Measurements from ENCODE around the gene C20orf204. TPM values are rescaled to one million over a fixed set of nuclear protein-coding genes. Genes with fewer than 3 reads are reported as not detected.

The C20orf204 gene
- total RNA-seq, 3 donors from 2014 or later, result 1.0 to 1.8 (median 1.7) TPM

GRCh38 chr20:64077094-64077493 lies 41.1 kb downstream of the C20orf204 start:
- DNase-seq, result peak in 1 of 3 donors; percentile 82
- intact Hi-C loops (cut with DNase I, micrococcal nuclease), result no loop called here
- peaks cover 12% of the 10 kb centered on the region for H3K4me1 ChIP-seq (ENCODE audit: low read depth)

DNA sequence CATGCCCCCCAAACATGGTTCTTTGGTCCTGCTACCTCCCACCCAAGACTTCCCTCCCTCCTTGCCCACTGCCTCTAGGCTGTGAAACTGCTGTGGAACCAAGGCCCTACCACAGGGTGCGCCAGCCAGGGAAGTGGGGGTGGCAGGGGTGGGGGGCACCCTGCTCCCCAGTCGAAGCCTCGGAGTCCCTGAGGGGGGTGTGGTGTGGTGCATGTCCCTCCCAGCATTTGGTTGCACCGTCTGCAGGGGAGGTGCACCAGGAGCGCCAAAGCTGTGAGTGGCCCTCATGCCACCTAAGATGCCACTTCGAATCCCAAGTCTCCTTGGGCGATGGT lies 41.5 kb downstream of the C20orf204 start:
- Histone ChIP-seq H3K9me3 (no peaks in the 10 kb centered on the region), H3K4me1 (ENCODE audit: low read depth) (peaks cover 12% of the 10 kb centered on the region), H3K4me3 (no peak overlapping the region), H3K36me3 (ENCODE audit: low read depth) (no peaks in the 10 kb centered on the region)
- no peak for ATAC-seq
- no peak for DNase-seq
- intact Hi-C loops (cut with DNase I, micrococcal nuclease), result no loop called here
- TF ChIP-seq CTCF (IDR thresholded peaks at IDR 0.05), result no peak

More at GRCh38 chr20:64077094-64077493, 41.1 kb downstream of the C20orf204 start:
- no peak for TF ChIP-seq CTCF (IDR thresholded peaks at IDR 0.05)
- peak; percentile 33 for ATAC-seq
- no peaks in the 10 kb centered on the region for H3K36me3 ChIP-seq (ENCODE audit: low read depth)
- no peak overlapping the region for H3K4me3 ChIP-seq
- H3K9me3 ChIP-seq, result no peaks in the 10 kb centered on the region

- Histone ChIP-seq H3K4me3 (no peak overlapping the region), H3K9me3 (no peaks in the 10 kb centered on the region), H3K4me1 (ENCODE audit: low read depth) (peaks cover 12% of the 10 kb centered on the region), H3K36me3 (ENCODE audit: low read depth) (no peaks in the 10 kb centered on the region)
- no peak for TF ChIP-seq CTCF (IDR thresholded peaks at IDR 0.05)
- DNase-seq (peak in 2 of 3 donors; percentile 54 to 86), ATAC-seq (peak; percentile 58)
- intact Hi-C loops (cut with DNase I, micrococcal nuclease), result no loop called here
Observed at GRCh38 chr20:64077876-64078551, 42.0 kb downstream of the C20orf204 start.

- no peak for TF ChIP-seq CTCF (IDR thresholded peaks at IDR 0.05)
- Histone ChIP-seq H3K4me3 (peak overlapping the region; percentile 42), H3K4me1 (ENCODE audit: low read depth) (peaks cover 14% of the 10 kb centered on the region), H3K36me3 (ENCODE audit: low read depth) (no peaks in the 10 kb centered on the region), H3K9me3 (no peaks in the 10 kb centered on the region)
- DNase-seq (no peak), ATAC-seq (no peak)
- intact Hi-C loops (cut with DNase I, micrococcal nuclease), result no loop called here
Observed at GRCh38 chr20:64078934-64079272, 42.9 kb downstream of the C20orf204 start.

DNA sequence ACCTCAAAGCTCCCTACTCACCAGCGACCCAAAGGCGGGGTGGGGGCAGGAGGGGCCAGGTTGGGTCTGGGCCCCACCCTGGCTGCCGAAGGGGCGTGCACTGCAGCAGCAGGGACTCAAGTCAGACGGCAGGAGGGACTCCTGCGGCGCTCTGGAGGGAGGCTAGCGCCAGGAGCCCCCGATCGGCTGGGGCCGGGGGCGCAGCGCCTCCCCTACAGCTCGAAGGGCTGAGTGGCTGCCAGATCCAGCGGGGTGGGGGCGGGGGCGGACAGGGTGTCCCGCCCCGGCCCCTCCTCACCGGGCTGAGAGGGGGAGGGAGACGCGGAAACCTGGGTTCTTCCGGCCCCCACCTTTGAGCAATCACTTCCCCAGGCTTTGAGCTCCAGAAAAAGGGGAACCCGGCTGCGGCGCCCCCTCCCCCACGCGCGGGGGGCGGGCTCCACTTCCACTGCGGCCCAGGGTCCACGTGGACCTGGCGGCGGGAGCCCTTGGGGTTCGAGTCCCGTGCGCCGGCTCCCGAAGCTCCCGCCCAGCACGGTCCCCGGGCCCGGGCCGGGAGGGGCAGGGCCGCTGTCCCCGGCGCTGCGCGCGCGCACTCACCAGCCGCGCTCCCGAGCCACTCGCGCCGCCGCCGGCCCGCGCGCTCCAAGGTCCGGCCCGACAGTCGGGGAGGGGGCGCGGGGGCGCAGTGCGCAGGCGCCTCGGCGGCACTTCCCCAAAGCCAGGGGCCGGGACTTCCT lies 43.5 kb downstream of the C20orf204 start, which contains the start of gene RGS19:
Gene RGS19 (minus strand): TSS at position 246 of the 740 bp plus-strand sequence. CDS start 2,632 bp downstream, outside the sequence.
- Histone ChIP-seq H3K4me1 (ENCODE audit: low read depth) (peaks cover 18% of the 10 kb centered on the region), H3K9me3 (no peaks in the 10 kb centered on the region), H3K36me3 (ENCODE audit: low read depth) (no peaks in the 10 kb centered on the region), H3K4me3 (peak within 1 kb of the TSS; percentile 42)
- DNase-seq (peak; percentile 71 to 89 (median 82)), ATAC-seq (peak; percentile 52)
- intact Hi-C loops (cut with DNase I, micrococcal nuclease), result no loop called here
- no peak for TF ChIP-seq CTCF (IDR thresholded peaks at IDR 0.05)

Data from mucosa of descending colon (tissue), 3 donors.